ENCODE measurements around the gene GNA12.

DNA sequence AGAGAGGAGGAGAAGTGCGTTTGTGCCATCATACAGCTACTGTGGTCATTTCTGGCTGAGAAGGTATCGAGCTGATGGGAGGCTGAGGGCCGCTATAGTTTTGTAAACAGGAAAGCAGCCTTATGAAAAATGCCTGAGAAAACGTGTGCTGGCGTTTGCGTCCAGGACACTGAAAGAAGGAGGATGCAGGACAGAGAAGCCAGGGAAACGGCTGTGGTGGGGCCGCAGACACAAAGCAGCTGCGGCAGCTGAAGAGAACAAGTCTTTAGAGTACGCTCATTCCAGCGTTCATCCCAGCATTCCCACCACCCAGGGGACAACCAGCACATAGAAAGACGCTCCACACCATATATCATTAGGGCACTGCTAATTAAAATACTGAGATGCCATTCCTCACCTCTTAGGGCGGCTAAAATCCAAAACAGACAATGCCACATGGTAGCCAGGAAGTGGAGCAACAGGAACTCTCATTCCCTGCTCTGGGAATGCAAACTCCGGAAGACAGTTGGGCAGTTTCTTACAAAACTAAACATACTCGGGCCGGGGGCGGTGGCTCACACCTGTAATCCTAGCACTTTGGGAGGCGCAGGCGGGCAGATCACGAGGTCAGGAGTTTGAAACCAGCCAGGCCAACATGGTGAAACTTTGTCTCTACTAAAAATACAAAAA, 18.4 kb downstream of the GNA12 start:
- TF ChIP-seq, protein P1, sequence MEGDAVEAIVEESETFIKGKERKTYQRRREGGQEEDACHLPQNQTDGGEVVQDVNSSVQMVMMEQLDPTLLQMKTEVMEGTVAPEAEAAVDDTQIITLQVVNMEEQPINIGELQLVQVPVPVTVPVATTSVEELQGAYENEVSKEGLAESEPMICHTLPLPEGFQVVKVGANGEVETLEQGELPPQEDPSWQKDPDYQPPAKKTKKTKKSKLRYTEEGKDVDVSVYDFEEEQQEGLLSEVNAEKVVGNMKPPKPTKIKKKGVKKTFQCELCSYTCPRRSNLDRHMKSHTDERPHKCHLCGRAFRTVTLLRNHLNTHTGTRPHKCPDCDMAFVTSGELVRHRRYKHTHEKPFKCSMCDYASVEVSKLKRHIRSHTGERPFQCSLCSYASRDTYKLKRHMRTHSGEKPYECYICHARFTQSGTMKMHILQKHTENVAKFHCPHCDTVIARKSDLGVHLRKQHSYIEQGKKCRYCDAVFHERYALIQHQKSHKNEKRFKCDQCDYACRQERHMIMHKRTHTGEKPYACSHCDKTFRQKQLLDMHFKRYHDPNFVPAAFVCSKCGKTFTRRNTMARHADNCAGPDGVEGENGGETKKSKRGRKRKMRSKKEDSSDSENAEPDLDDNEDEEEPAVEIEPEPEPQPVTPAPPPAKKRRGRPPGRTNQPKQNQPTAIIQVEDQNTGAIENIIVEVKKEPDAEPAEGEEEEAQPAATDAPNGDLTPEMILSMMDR (optimal IDR thresholded peaks at IDR 0.05 in 1 of 3, IDR thresholded peaks at IDR 0.05 in 1 of 3, conservative IDR thresholded peaks at IDR 0.05 in 1 of 3; ENCODE audit: extremely low read depth in 1 of 3, insufficient read depth in 2 of 3, low read length in 3 of 3), result no peak
- no peak for TF ChIP-seq EZH2 (IDR thresholded peaks at IDR 0.05; ENCODE audit: low read length)

All from keratinocyte (primary cell).